GM11168 (cell line): ENCODE data around the gene HYAL3.
"Not testable (repeated sequence)": the region's sequence is repeated elsewhere in the genome, so short reads cannot be mapped to it uniquely, and the experiment has no call there.

ENCODE experiments used
- in situ Hi-C: fragments of 300-500 bp; cut with MboI; formaldehyde crosslinking; loops from one replicate; pipeline ENCODE4 v1.12.0; 2022; ENCODE audit warnings: low sequenced_read_pairs; ENCODE audit not compliant: unreplicated experiment

HYAL3 gene

DNA sequence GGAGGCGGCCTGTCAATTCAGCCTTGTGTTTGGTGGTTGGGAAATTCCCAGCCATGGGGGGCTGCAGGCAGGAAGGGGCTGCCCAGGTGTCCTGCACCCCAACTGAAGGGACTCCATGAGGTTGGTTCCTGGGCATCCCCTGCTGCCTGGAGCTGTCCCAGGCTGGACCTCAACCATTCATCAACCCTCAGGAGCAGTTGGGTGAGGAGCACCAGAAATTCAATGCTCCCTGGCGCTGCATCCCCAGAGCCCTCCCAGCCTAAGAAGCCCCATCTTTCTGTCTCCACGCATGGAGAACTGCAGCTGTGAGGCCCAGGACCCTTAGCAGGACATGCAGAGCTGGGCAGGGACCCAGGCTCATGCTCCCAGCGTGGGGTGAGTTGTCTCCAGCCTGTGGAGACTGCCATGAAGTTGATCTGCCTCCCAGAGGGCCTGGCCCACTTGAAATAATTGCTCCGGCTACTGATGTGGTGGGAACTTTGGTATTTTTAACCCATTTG is 38.2 kb downstream of the HYAL3 start:
- in situ Hi-C loops, result no loop called here

DNA sequence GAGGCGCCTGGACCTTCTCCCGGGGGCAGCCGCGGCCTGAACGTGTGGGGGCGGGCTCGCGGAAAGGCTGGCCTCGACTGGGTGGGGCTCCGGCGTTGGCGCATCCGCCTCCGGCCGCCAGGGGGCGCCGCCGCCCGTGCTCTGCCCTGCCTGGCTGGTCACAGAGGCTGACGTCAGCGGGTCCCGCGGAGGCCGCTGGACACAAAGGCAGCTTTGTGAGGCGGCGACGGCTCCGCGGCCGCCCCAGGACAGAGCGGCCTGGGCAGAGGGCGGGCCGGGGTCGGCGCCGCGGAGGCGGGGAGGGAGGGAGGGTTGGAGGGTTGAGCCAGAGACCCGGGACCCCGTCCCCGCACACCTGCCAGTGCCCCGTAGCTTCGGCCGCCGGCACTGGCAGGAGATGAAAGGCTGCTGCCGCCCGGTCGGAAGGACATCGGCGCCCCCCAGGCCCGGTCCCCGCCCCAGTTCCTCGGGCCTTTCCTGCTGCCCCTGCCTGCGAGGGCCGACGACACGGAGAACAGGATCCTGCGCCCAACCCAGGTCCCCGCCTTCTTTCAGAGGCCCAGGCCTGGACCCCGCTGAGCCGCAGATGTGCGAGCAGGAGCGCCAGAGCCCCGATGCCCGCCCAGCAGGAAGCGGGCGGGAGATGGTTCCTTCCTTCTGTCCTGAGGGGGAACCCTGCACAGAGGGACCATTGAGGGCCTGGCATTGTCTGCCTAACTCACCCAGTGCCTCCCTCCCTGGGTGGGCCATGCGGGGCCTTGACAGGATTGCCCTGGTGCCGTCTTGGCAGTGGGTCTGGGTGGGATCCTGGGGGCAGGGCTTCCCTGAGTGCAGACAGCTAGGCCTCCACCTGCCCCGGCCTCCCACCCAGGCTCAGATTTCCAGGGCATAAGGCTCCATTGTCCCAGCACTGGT is 38.9 kb downstream of the HYAL3 start:
- in situ Hi-C loops, result no loop called here

GRCh38 chr3:50259432-50260026 is 39.7 kb downstream of the HYAL3 start:
- in situ Hi-C loops, result no loop called here

DNA sequence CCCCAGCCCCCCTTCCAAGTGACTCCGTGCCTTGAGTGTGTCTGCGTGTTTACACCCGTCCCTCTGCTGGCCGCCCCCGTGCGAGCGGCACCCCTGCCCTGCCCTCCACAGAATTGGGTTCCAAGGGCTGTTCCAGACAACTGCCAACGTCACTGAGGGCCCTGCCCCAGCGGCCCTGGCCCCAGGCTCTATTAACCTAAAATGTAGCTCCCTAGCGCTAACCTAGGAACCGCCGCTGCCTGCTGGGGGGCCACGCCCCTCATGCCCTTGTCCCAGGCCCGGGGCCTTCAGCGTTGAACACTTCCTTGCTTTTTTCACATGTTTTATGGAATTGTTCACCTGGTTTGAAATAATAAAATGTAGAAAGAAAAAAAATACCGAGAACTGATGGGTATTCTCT is 40.2 kb downstream of the HYAL3 start:
- in situ Hi-C loops, result no loop called here

DNA sequence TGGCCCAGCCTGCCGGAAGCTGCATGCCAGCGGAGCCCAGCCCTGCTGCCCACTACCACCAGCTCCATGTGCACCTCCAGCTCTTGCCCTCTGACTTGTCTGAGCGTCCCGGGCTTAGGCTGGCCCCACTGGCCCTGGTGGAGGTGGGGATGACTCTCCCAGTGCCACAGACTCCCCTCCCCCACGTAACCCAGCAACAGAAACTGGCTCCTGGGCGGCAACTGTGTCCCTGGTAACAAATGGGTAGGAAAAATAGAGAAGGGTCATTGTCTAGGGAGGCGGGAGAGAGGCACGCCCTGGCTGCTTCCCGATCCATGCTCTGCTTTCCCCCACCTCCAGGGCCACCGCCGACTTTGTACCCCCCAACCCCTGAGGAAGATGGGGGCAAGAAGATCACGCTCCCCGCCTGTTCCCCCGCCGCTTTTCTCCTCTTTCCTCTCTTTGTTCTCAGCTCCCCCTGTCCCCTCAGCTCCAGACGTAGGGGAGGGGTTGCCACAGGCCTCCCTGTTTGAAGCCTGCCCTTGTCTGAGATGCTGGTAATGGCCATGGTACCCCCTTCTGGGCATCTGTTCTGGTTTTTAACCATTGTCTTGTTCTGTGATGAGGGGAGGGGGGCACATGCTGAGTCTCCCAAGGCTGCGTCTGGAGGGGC is 41.0 kb downstream of the HYAL3 start:
- in situ Hi-C loops, result no loop called here

DNA sequence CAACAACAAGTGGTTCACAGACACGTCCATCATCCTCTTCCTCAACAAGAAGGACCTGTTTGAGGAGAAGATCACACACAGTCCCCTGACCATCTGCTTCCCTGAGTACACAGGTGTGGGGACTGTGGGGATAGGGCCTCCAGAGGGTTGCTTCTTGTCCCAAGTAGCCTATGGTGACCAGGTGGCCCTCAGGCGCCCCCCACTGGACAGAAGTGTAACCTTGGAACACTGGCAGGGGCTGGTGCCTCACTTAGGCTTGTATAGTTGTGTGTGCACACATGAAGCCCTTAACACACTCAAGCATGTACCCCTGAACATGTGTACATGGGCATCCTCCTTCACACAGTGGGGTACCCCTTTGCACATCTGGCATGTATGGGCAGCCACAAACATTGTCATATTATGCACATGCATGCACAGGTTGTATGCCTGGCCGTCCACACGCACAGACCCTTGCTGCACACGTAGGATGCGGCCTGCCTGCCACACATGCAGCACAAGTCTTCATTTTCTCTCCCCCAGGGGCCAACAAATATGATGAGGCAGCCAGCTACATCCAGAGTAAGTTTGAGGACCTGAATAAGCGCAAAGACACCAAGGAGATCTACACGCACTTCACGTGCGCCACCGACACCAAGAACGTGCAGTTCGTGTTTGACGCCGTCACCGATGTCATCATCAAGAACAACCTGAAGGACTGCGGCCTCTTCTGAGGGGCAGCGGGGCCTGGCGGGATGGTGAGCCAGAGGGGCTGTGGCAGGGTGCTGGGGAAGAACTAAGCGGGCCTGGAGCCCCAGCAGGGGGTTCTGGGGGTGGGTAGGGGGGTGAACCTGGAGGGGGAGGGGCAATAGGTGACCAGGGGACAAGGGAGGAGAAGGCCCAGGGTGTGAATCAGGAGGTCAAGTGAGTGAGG is 42.0 kb downstream of the HYAL3 start:
- in situ Hi-C loops, result no loop called here

- in situ Hi-C loops, result no loop called here
Measured at GRCh38 chr3:50255251-50255615, 44.0 kb downstream of the HYAL3 start.

DNA sequence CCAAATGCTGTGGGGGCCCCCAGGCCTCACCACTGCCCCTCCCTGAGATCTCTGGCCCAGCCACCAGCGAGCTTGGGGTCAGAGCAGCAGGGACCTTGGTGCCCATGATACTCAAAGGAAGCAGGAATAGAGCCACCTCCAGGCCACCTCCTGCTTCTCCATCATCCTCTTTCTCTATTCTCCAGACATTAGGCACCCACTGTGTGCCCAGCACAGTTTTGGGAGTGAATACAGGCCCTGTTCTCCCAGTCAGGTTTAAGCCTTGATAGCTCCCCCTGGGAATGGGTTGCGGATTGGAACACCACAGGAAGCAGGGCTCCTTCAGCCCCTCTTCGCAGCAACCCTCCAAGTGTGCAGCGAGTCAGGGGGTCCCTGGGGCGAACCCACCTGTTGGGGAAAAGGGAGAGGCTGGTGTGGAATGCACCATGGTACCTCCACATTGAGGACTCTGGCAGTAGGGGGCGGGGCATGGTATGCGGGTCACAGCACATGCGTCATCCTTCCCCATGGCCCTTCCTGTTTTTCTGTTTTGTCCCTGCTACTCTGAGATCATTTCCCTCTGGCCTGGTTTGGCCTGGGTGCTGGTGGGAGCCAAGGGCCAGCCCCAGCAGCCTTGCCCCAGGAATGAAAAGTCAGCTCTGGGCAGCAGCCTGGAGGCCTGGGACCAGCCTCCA is 44.5 kb downstream of the HYAL3 start:
- in situ Hi-C loops, result no loop called here

DNA sequence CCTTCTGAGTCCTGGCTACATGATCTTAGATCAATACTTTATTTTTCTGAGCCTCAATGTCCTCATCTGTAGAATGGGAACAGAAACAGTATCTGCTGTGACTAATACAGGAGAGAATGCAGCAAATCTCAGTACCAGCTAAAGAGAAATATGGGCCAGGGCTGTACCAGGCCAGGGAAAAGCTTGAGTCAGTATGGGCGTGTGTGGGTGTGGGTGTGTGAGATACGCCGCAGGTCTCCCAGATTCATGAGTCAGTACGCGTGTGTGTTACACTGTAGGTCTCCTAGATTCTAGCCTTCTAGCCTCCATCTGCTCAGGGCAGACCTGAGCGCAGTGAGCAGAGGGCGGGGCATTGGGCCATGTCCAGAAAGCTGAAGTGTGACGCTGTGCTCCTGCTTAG is 48.0 kb downstream of the HYAL3 start:
- in situ Hi-C loops, result no loop called here

DNA sequence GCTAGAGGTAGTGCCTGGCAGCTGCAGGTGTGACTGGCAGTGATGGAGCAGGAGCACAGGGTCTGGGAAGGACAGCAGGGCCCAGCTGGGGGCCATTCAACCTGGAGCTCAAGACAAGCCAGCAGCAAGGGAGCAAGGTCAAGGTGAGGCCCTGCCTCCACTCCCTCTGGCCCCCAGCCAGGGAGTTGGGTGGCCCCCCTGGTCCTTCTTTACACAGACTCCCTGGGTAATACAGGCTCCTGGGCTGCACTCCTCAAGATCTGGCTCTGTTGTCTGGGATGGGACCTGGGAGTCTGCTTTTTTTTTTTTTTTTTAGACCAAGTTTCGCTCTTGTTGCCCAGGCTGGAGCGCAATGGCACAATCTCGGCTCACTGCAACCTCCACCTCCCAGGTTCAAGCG is 48.7 kb downstream of the HYAL3 start:
- in situ Hi-C loops, result no loop called here

DNA sequence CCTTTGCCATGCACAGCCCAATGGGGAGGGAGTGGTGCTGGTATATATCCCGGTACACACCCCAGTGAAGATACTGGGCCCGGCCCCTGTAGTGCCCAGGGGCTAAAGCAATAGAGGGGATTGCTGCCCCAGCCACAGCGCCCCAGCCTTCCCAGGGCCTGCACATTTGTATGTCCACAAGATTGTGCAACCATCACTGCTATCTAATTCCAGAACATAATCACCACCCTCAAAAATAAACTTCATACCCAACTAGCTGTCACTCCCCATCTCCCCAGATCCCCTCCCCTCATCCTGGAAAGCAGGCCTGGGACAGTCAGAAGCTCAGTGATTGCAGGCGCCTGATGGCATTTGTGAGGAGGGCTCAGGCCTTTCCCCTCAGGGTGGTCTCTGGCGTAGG is 49.7 kb downstream of the HYAL3 start:
- in situ Hi-C loops, result no loop called here

- in situ Hi-C loops, result no loop called here
Measured at GRCh38 chr3:50248387-50248786, 50.8 kb downstream of the HYAL3 start.

DNA sequence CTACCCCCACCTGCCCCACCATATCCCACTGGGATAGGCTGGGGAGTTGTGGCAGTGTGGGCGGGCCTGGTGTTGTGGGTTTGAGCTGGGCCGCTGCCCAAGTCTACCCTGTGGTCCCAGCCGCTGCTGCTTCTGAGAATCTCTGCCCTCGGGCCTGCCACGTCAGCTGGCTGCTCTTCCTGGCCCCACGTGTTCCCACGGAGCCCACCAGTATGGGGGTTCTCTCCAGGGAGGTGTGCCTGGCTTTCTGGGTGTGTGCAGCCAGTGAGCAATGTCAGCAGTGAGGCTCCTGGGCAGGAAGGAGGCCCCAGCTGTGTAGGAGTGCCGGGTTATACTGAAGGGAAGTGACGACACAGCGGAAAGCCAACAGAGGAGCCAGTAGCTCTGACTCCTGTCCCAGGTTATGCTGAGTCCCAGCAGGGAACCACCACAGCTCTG is 52.7 kb downstream of the HYAL3 start:
- in situ Hi-C loops, result no loop called here

- in situ Hi-C loops, result no loop called here
Measured at GRCh38 chr3:50245831-50246516, 53.2 kb downstream of the HYAL3 start.

- in situ Hi-C loops, result no loop called here
Measured at GRCh38 chr3:50245251-50245745, 53.9 kb downstream of the HYAL3 start.

GRCh38 chr3:50244813-50245212 is 54.4 kb downstream of the HYAL3 start:
- in situ Hi-C loops, result not testable (repeated sequence)

DNA sequence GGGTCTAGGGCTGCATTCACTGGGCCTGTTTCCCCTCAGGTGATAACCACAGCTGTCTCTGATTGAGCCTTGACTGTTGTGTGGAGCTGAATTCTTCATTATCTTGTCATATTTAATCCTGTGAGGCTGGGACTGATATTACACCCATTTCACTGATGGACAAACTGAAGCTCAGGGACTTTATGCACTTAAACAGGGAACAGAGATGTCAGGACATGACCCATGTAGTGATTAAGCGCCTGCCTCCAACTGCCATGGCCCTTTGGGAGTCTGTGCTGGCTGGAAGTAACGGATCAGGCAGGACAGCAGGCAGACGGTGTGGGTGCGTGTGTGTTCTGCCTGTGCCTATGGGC is 55.7 kb downstream of the HYAL3 start:
- in situ Hi-C loops, result no loop called here

GRCh38 chr3:50242851-50243542 is 56.2 kb downstream of the HYAL3 start:
- in situ Hi-C loops, result no loop called here
